Kidney tubule cell (primary cell): Measurements from ENCODE around the gene DCBLD2.
"Not testable (repeated sequence)": the region's sequence is repeated elsewhere in the genome, so short reads cannot be mapped to it uniquely, and the experiment has no call there.

Experiments used
- DNase-seq: peaks from one replicate; pipeline ENCODE4 v3.0.0-alpha.2; 2018; ENCODE audit warnings: low spot score

The DCBLD2 gene

DNA sequence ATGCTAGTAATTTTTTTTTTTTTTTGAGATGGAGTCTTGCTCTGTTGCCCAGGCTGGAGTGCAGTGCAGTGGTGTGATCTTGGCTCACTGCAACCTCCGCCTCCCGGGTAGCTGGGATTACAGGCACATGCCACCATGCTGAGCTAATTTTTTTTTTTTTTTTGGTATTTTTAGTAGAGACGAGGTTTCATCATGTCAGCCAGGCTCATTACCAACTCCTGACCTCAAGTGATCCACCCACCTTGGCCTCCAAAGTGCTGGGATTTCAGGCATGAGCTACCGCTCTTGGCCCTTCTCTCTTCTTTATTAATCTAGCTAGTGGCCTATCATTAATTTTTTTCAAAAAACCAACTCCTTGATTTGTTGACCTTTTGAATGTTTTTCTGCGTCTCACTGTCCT lies 70.4 kb downstream of the DCBLD2 start:
- not testable (repeated sequence) for DNase-seq

DNA sequence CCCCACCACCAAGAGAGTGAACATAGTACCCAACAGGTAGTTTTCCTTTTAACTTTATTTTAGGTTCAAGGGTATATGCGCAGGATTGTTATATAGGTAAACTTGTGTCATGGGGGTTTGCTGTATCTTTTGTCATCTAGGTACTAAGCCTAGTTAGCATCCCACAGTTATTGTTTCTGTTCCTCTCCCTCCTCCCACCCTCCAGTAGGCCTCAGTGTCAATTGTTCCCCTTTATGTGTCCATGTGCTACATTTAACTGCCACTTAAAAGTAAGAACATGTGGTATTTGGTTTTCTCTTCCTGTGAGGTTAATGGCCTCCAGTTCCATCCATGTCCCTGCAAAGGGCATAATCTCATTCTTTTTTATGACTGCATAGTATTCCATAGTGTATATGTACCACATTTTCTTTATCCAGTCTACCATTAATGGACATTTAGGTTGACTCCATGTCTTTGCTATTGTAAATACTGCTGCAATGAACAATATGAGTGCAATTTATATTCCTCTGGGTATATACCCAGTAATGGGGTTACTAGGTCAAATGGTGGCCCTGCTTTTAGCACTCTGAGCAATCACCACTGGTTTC lies 72.2 kb downstream of the DCBLD2 start:
- peak; percentile 60 for DNase-seq

DNA sequence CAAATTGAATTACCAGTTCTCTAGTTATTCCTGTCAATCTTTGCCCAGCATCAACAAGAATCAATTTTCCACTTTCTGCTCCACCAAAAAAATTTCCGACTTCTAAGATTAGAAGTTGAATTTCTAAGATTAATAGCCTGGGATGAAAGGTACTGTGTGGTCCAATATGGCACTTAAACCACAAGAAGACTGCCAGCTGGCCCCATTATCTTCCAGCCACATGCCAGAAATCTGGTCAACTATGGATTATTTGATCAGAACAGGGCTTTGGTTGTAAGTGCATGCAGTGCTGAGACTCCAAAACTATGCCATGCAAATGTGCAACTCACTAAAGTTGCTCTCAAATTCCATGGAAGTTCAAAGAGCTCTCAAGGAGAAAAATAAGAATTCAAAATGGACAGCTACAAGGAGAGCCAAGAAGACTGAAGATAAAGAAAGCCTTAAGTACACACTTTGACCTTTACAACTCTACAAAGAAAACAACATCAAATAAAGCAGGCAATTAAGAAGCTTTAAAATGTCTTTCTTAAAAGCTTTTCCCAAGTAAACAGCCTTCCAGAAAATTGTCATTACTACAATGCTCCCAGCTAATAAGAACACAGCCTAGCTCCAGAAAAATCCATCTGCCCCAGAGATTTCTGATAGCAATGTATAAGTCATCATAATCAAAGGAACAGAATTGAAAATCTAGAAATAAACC lies 74.1 kb downstream of the DCBLD2 start:
- DNase-seq: no peak

DNA sequence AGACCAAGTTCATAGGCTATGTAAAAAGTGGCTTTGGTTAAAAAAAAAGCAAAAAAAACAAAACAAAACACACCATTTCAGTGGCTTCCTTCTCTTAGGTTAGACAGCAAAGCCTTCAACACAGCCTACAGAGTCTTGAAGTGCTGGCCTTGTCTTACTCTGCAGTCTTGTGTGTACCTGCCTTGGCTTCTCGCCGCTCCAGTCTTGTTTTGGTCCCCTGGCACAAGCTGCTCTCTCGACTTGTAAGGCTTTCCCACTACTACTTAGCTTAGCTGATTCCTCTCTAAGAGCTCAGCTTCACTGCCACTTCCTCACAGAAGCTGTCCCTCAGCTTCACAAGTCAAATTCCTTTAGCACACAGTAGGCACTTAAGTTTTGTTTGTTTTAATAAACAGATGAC lies 75.4 kb downstream of the DCBLD2 start:
- no peak for DNase-seq

DNA sequence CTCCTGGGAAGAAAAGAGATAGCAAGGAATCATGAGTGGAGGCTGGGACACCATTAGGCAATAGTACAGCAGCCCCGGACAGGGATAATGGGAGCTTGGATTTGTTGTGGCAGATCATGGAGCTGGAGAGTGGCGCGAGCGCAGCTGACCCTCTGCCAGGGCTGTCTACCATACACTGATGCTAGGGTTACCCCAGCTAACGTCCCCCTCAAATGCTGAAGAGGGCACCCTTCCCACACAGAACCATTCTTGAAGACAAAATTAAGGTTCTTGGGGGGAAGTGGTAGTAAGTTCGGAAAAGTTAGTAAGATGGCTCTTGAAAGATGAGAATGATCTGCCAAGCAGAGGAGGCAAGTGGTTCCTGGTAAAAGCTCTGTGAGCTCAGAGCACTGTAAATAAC lies 77.2 kb downstream of the DCBLD2 start:
- DNase-seq: no peak

DNA sequence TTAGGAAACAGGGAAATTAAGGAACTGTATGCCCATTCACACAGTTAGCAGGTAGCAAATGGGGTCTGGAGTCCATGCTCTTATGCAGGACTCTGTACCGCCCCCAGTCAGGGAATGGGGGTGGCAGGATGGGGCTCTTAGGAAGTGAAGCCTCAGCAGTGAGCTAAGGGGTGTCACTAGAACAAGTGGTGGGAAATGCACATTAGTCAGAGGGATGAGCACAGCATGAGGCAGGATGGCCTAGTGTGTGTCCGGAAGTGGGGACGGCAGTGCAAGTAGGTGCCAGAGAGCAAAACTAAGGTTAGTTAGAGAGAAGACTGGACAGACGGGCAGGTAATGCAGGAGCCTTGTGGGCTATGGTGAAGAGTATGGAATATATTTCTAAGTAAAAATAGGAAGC lies 77.7 kb downstream of the DCBLD2 start:
- no peak for DNase-seq

DNA sequence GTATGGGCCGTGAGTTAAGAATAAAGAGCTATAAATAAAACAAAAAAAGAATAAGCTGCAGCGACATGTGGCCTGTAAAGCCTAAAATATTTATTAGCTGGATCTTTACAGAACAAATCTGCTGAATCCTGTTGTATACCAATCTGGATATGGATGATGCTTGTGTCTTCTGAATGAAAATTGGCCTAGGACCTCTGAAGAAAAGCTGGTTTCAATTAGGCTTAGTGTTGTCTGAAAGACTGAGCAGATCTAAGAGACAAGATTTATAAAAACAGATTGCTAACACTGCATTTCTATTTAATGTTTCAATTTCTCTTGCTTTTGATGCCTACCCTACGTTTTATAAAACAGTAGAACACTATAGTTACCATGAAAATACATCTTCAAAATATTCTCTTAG lies 80.4 kb downstream of the DCBLD2 start:
- DNase-seq: no peak

DNA sequence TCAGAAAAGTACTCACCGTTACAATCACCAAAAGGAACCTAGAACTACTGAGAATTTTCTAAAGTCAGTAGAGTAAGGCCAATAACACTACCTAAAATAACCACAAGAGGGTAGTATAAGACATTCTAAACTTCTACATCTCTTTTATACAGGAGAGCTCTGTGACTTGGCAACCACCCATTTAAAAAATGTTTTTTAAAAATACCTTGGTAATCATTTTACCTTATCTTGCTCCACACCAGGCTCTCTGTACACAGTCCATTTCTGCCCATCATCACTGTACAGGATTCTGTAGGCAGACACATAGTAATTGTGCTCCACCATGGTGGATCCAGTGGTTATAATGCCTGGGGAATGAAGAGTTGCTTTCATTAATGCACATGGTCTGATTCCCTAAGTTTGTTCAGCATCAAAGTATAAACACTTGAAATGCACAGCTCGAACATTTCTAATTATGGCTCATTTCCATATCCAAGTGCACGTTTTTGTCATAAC lies 83.9 kb downstream of the DCBLD2 start:
- peak; percentile 58 for DNase-seq

DNA sequence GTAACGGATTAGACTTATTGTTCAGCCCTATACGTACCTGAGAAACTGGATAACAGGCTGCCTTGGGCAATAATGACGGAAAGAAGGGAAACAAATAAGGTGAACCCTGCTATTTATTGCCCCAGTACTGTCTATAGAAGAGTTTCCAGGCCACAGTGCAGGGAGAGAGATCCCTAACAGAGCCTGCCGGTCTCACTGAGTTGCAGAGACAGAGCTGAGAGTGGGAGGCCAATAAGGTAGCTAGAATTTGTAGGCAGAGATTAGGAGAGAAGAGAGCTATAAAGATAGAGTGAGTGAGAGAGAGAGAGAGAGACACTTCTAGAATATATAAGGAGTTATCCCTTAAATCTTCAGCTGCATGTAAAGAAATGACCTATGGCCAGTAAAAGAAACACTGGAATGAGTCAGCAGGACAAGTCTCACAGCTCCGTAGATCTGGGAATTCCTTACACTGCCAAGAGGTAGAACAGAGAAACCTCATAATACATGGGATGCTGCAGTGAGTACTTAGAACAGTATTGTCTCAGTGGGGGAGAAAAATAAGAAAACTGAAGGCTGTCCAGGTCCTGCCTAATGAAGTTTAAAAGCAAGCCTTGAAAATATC lies 86.6 kb downstream of the DCBLD2 start:
- DNase-seq: no peak

DNA sequence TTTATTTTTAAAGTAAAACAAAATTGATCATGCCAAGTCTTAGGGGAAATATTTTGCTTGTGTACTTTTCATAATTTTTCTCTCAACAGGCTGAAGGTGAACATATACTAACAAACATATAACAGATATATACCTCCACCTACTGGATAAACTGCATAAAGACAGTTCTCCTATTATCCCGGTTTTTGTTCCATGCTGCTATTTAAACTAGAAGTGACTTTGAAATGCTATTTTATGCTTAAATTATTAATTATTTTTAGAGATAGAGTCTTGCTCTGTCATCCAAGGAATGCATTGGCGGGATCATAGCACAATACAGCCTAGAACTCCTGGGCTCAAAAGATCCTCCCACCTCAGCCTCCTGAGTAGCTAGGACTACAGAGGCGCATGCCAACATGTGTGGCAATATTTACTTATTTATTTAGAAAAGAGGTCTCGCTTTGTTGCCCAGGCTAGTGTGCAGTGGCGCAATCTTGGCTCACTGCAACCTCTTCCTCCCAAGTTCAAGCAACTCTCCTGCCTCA lies 88.6 kb downstream of the DCBLD2 start:
- DNase-seq: no peak

DNA sequence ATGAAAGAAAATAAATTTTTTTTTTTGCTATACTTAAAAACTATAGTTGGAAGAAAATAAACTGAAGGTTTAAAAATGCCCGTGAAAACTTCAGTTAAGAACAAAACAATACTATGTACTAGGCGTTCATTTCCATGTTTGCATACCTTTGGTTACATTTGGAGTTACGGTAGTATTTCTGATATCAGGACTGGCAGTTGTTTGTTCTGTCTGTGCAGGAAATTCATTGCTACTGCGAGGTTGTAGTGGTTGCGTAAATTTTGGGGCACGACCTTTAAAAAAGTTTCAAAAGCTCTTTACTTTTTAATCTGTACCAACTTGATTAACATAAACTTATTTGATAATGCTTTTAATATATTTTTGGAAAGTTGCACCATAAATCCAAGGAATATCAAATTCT lies 90.4 kb downstream of the DCBLD2 start:
- DNase-seq: no peak

DNA sequence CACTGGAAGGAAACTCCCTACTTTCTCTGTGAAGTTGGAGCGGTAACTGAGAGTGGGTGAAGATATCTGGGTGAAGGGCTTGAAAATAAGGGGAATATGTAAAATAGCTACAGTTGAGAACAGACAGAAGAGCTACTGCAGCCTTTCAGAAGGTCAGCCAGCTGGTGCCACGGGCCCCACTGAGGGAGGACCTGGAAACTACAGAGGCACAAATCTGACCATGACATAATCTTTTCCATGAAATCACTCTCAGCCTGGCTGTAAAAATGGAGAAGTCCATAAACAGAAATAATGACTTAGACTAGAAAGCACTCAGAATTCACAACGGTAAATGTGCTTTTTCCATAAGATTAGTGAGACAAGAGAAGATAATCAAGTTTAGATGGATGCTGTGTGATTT lies 91.9 kb downstream of the DCBLD2 start:
- DNase-seq: no peak

DNA sequence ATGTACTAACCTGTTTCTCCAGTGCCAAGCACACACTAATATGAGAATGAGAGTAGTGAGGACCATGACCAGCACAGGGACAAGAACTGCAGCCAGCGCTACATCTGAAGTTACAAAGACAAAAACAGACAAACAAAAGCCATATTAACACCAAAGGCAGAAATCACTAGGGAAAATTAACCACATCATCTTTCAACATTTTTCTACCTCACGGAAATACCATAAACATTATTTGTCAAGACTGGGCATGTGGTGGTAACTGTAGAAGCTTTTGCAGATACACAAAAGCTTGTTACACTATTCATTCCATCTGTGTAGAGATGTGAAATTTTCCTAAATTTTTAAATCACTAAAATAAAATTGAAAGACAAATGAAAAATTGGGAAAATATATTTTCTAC lies 93.4 kb downstream of the DCBLD2 start:
- no peak for DNase-seq

DNA sequence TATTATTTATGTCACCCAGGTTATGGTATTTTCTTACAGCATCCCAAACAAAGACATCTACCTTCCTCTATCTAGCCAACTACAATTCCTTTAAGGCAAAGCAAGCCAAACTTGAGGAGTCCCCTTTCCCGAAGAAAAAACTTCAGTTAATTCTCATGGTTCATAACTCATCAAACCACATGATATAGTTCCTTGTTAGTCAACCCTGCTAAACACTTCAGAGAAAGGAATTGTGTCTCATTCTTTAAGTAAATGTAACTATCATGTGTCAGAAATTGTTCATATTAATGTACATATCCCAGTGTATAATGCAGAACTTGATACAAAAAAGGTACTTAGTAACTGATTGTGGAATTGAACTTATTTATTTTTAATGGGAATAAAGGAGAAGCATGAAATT lies 93.9 kb downstream of the DCBLD2 start:
- DNase-seq: no peak

DNA sequence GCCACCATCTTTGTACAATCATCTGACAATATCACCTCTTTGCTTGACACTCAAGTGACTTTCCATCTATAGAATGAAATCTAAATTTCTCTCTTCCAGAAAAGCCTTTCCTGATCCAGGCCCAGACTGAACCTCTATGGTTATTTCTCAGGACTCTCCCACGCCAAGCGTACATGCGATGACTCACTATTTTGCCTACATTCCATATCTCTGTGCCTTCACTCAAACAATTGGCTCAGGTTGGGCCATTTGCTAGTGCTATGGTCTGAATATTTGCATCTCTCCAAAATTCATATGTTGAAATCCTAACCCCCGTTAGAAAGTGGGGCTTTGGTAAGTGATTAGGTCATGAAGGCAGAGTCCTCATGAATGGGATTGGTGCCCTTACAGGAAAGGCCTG lies 94.5 kb downstream of the DCBLD2 start:
- DNase-seq: no peak

DNA sequence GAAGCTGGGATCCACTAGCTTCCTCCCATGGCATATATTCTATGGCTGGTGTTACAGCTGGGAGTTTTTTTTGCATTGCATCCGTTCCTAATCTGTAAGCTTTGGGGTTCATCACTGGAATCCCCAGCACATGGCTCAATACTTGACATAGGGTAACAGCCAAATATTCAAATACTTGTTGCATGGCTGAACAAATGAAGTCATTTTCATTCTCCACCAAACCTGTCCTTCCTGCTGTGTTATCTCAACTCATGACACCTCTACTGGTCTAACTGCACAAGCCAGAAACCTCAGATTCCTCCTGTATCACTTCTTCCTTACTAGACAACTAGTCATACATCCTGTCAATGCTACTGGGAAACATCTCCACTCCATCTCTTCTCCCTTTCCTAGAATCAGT lies 95.0 kb downstream of the DCBLD2 start:
- peak; percentile 76 for DNase-seq

DNA sequence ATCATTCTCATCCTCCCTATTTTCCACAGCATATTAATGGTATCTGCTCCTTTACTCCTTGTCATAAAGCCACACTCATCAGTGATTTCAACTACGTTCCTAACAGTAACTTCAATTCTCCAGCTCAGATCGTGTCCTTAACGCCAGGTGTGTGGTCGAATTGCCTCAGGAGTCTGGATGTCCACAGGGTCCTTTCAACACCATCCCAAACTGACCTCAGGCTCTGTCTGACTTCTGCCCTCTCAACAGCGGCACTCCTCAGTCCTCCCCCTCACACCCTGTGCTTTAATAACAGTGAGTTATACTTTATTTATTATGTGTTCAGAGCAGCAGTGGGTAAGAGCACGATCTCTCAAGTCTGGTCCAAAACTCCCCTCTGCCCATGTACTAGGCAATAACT lies 95.9 kb downstream of the DCBLD2 start:
- no peak for DNase-seq

DNA sequence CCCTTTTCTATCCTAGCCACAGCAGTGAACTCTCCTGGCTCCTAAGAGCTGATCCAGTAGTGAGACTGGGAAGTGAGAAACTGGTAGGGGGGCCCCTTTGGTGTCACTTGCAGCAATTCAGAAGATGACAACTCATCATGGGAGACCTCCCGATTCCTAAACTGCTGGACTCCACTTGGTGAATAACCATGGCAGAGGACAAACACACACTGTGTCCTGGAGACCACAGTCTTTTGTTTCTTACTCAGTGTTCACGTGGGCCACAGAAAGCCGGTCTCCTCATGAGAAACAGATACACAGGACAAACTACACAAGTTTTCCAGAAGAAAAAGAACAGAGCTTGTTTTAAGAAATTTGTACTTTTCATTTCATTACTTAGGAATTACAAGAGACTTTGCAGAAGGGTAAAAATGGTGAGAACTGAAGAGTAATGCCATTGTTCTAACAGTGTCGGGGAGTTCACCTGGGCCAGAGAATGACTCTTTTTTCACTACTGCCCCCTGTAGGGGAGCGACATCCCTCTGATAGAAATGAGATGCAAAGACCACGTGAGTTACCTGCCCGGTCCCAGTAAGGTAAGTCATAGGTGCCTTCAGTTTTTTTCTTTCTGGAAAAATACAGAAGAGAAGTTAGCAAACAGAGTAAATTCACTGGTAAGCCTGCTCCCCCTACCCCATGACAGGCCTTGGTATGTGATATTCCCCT lies 100.3 kb downstream of the DCBLD2 start:
- no peak for DNase-seq

DNA sequence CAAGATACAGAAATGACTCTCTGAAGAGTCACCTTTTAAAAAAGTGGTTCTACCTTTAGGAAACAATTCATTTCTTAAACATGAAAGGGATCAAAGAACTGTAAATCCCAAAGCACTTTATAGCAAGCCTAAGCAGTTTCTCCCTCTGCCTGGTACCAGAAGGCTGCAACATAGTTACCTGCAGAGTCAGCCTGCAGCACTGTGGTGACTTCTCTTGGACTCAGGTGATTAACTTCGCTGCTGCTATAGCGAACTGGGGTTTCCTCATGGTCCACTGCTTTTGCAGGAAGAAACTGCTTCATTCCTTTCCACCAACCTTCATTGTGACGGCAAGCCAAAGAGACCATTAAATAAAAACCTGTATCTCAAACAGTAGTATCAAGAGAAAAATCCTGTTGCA lies 101.1 kb downstream of the DCBLD2 start:
- DNase-seq: peak; percentile 89

DNA sequence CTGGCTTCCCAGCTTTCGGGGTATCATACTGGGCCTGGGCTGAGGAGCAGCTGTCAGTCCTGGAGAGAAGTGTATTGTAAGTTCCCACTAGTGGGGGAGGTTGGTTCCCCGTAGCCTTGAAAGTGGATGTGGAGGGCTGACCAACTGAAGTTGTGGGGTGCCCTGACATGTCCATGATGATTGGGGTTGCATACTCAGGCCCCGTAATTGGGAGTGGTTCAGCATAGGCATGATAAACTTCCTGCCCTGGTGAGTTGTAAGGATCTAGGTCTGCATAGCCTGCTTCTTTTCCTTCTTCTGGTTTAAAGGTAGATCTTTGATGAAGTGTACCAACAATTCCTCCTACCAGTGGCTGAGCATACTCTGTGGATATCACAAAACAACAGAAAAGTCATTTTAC lies 102.0 kb downstream of the DCBLD2 start:
- DNase-seq: no peak

DNA sequence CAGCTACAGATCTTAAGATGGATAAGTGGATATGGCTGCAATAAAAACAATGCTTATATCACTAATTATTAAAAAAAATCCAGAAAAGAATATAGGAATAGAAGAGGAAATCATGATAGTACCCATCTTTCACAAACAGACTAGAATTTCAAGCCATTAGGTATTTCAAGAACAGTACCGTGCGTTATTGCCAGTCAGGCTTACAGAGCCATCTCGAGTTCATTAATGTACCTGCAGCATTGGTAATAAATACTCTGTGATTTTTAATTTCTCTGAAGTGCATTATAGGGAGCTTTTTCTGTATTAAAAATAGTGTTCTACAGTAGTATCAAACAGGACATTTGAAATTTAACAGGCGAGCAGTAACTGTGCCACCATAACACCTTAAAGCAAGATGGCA lies 102.7 kb downstream of the DCBLD2 start:
- no peak for DNase-seq

DNA sequence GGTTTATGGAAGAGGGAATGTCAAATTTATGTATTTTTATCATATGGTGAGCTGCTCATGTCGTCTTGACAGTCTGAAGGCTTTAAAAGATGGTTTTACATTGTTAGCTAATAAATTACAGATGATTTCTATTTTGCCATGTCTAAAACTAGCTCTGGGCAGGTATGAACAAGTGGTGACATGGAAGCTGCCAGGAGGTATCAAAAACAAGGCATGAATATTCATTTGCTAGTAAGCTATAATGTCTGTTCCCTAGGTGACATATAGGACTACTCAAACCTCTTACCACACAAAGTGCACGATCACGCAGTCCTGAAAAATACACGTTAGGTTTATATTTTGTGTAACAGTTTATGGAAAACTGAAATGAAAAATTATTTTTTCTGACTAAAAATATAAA lies 103.6 kb downstream of the DCBLD2 start:
- no peak for DNase-seq

DNA sequence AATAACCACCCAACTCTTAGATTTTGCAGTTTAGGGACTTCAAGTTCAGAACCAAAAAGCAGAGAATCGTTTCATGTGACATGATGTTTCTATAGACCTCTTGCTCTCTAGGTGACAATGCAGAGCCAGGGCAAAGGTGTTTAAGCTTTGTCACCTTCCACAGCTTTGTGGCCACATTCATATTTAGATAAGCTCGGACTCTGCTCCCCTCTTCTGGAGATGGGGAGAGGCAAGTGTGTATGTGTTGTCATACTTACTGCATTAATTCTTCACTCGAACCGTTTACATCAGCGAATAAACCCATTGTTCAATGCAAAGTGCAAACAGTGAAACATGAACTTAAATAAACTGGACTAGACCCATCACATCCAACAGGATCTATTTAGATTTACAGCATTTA lies 105.2 kb downstream of the DCBLD2 start:
- DNase-seq: no peak
